ENCODE data around the gene LSM14B. TPM values are rescaled to one million over a fixed set of nuclear protein-coding genes. Genes with fewer than 3 reads are reported as not detected.

The LSM14B gene
- total and polyA plus RNA-seq, 3 donors from 2014 or later = 91.0 to 137 (median 116) TPM

DNA sequence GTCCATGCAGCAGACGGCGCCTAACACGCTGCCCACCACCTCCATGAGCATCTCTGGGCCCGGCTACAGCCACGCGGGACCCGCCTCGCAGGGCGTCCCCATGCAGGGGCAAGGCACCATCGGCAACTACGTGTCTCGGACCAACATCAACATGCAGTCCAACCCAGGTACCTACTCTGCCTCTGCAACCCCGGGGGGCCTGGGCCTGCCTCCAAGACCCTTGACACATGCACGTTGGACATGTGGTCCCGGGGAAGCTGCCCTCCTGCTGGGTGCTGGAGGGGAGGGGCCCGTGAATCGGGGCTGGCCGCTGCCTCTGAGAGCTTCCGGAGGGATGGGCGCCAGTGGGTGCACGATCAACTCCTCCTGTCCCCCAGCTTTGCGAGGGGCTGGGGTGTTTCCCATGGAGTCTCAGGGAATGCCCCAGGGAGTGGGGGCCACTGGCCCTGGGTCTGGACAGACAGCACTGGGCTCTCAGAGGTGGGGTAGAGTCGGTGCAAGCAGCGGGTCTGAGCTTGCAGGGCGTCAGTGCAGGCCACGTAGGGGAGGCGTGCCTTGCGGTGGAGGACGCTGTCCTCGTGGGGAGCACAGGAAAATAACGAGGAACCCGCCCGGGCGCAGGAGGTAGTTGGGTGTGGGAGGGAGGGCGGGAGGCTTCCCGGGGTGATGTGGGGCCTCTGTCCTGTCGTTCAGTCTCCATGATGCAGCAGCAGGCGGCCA is 40.6 kb downstream of the LSM14B start:
- Histone ChIP-seq H3K9me3 (no peaks in the 10 kb centered on the region), H3K27ac (no peak overlapping the region), H3K36me3 (ENCODE audit: low read depth, missing control alignments) (no peaks in the 10 kb centered on the region), H3K4me3 (no peak overlapping the region), H3K27me3 (no peaks in the 10 kb centered on the region), H3K4me1 (no peaks in the 10 kb centered on the region)
- no peak for DNase-seq
- intact Hi-C loops (cut with DNase I; ENCODE audit: low total_unique reads) = no loop called here
- no peak for TF ChIP-seq POLR2A (IDR thresholded peaks at IDR 0.05)
- TF ChIP-seq, protein P1, sequence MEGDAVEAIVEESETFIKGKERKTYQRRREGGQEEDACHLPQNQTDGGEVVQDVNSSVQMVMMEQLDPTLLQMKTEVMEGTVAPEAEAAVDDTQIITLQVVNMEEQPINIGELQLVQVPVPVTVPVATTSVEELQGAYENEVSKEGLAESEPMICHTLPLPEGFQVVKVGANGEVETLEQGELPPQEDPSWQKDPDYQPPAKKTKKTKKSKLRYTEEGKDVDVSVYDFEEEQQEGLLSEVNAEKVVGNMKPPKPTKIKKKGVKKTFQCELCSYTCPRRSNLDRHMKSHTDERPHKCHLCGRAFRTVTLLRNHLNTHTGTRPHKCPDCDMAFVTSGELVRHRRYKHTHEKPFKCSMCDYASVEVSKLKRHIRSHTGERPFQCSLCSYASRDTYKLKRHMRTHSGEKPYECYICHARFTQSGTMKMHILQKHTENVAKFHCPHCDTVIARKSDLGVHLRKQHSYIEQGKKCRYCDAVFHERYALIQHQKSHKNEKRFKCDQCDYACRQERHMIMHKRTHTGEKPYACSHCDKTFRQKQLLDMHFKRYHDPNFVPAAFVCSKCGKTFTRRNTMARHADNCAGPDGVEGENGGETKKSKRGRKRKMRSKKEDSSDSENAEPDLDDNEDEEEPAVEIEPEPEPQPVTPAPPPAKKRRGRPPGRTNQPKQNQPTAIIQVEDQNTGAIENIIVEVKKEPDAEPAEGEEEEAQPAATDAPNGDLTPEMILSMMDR (IDR thresholded peaks at IDR 0.05) = no peak
- whole genome bisulfite sequencing, 2 donors = 89 to 95% methylated on average over 18 to 37 of the region's 38 CpGs

DNA sequence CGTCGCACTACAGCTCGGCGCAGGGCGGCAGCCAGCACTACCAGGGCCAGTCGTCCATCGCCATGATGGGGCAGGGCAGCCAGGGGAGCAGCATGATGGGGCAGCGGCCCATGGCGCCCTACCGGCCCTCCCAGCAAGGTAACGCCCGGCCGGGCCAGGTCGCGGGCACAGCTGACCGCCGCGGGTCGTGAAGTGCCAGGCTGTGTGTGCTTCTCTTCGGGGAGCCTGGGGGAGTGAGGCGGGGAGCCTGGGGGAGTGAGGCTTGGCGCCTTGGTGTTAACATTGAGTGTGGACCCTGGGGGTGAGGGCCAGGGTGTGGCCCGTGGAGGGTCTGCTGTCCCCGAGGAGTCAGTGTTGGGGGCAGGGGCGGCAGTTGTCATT is 41.2 kb downstream of the LSM14B start:
- no peak for DNase-seq
- TF ChIP-seq, protein P1 (IDR thresholded peaks at IDR 0.05) = no peak
- TF ChIP-seq POLR2A (IDR thresholded peaks at IDR 0.05) = no peak
- H3K27ac ChIP-seq = no peak overlapping the region
- 94% methylated on average over 6 to 21 of the region's 25 CpGs for WGBS, 2 donors
- intact Hi-C loops (cut with DNase I; ENCODE audit: low total_unique reads) = no loop called here
- H3K9me3 ChIP-seq = no peaks in the 10 kb centered on the region
- H3K4me1 ChIP-seq = no peaks in the 10 kb centered on the region
- no peak overlapping the region for H3K4me3 ChIP-seq
- H3K36me3 ChIP-seq (ENCODE audit: low read depth, missing control alignments) = no peaks in the 10 kb centered on the region
- H3K27me3 ChIP-seq = no peaks in the 10 kb centered on the region

DNA sequence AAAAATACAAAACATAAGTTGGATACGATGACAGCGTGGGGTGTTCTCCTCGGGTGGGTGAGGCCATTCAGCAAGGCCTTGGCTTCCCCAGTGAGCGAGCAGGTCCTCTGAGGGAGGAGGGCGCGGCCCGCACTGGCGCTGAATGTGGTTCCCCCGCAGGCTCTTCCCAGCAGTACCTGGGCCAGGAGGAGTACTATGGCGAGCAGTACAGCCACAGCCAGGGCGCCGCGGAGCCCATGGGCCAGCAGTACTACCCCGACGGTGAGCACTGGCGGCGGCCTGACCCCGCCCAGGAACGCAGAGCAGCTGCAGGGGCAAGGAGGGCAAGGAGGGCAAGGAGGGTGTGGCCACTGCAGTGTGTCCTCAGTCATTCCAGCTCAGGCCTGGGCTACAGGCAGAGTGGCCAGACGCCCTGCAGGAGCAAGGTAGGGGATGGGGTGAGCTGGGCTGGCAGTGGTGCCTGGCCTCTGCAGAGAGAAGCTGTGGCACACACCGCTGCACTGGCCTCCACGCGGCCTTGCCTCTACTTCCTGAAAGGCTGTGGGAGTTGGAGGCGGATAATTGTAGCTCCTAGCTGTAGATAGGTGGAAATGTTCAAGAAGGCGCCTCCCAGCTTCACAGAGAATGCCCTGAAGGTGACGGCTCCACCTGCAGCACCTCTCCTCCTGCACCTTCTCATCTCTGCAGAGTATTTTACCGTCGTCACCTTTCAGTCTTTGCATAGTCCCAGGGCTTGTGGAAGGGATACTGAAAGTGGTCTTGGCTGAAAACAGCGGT is 41.9 kb downstream of the LSM14B start:
- Histone ChIP-seq H3K9me3 (no peaks in the 10 kb centered on the region), H3K27me3 (no peaks in the 10 kb centered on the region), H3K4me3 (no peak overlapping the region), H3K4me1 (no peaks in the 10 kb centered on the region), H3K36me3 (ENCODE audit: low read depth, missing control alignments) (no peaks in the 10 kb centered on the region), H3K27ac (no peak overlapping the region)
- intact Hi-C loops (cut with DNase I; ENCODE audit: low total_unique reads) = no loop called here
- TF ChIP-seq POLR2A (IDR thresholded peaks at IDR 0.05) = no peak
- TF ChIP-seq, protein P1 (IDR thresholded peaks at IDR 0.05) = no peak
- WGBS, 2 donors = 90 to 93% methylated on average over 24 to 29 of the region's 29 CpGs
- DNase-seq = no peak

DNA sequence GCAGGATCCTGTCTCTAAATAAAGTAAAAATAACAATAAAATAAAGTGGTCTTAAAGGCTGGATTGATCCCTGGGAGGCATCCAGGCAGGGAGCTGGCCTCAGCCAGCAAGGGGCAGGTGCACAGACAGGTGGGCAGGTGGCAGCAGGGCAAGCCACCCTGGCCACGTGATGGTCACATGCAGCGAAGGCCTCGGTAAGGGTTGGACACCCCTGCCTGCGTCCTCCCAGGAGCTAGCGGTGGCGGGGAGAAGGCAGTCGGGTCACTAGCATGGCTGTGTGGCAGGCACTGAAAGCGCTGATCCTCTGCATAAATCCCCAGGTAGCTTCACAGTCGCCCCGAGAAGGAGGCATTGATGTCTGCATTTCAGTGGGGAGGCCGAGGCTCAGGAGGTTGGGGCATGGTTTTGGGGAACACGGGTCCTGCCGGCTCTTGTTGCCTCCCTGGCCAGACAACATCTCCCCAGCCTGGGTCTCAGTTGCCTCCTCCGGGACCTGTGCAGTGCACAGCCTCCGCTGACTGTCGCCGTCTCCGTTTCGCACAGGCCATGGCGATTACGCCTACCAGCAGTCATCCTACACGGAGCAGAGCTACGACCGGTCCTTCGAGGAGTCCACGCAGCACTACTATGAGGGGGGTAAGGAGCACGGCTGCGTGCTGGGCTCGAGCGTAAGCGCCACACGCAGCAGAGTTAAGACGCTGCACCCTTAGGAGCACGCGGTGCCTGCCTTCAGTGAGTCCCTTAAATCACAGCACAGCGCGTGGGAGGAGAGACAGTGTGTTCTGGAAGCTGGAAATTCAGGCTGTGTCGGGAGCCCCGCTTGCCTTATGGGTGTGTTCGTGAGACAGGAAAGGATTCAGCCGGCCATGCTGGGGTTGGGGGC is 42.8 kb downstream of the LSM14B start:
- intact Hi-C loops (cut with DNase I; ENCODE audit: low total_unique reads) = no loop called here
- H3K9me3 ChIP-seq = no peaks in the 10 kb centered on the region
- H3K4me1 ChIP-seq = no peaks in the 10 kb centered on the region
- H3K36me3 ChIP-seq (ENCODE audit: low read depth, missing control alignments) = no peaks in the 10 kb centered on the region
- TF ChIP-seq POLR2A (IDR thresholded peaks at IDR 0.05) = no peak
- H3K27me3 ChIP-seq = no peaks in the 10 kb centered on the region
- no peak for DNase-seq
- no peak overlapping the region for H3K4me3 ChIP-seq
- WGBS, 2 donors = 90 to 93% methylated on average over 36 to 41 of the region's 41 CpGs
- no peak overlapping the region for H3K27ac ChIP-seq

Measured in testis (tissue), 3 donors.